Occipital lobe (tissue), 2 donors: Measurements from ENCODE around the gene CTNS. TPM values are rescaled to one million over a fixed set of nuclear protein-coding genes. Genes with fewer than 3 reads are reported as not detected.

Experiments
- DNase-seq: peaks from one replicate; lab custom pipeline; 2025; lab: John Stamatoyannopoulos, UW
- total RNA-seq: library from RNA; depleted of rRNA; stranded (reverse); fragments of >200 nt; gene quantifications from one replicate; pipeline ENCODE4 v1.2.3, GENCODE V29; 2014

The CTNS gene
- total RNA-seq = 7.0 TPM

- peak; percentile 98 for DNase-seq
Measured at GRCh38 chr17:3636154-3636907, at the start of gene CTNS, which contains the start of gene SHPK. Gene CTNS, plus strand, starts transcription at chr17:3636760. Its CDS starts 3,447 bp downstream, at chr17:3640207. Gene SHPK, minus strand, starts transcription at chr17:3636250. Its CDS starts 31 bp downstream, at chr17:3636219.

- no peak for DNase-seq
Measured at GRCh38 chr17:3589784-3590183, 46.8 kb upstream of the CTNS start.

DNA sequence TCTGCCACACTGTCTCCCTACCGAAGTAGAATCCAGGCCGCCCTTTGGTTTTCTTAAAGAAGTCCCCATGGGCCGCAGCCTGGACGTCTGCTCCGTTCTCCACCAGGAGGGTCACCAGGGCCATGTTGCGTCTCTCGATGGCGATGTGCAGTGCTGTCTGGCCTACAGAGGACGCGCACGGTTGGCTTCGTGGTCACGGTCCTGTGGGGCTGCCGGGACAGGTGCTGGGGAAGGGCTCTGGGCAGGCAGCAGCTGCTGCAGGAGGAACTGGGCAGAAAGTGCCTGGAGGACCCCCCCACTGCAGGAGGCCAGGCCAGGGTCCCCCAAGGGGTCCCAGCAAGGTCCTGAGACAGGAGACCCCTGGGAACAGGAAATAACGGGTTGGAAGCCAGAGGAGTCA lies 46.3 kb upstream of the CTNS start:
- DNase-seq = no peak

- DNase-seq = no peak
Measured at GRCh38 chr17:3590768-3591167, 45.8 kb upstream of the CTNS start.

GRCh38 chr17:3592216-3592860 lies 44.2 kb upstream of the CTNS start:
- DNase-seq = no peak

DNA sequence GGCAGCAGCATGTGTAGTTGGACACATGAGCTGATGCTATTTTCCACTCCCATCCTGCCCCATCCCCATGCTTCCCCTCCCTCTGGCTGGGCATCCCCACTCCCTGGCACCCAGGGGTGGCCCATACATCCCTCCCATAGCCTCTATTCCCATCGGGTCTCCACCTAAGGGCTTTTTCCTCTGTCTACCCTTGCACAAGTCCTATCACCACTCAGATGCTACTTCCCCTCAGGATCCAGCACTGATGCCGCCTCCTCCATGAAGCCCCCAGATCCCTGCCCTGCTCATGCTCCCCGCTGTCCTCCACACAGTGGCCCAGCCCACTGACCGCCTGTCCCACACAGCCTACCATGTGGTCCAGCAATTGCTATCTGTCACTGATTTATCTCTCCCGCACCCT lies 43.2 kb upstream of the CTNS start:
- no peak for DNase-seq

DNA sequence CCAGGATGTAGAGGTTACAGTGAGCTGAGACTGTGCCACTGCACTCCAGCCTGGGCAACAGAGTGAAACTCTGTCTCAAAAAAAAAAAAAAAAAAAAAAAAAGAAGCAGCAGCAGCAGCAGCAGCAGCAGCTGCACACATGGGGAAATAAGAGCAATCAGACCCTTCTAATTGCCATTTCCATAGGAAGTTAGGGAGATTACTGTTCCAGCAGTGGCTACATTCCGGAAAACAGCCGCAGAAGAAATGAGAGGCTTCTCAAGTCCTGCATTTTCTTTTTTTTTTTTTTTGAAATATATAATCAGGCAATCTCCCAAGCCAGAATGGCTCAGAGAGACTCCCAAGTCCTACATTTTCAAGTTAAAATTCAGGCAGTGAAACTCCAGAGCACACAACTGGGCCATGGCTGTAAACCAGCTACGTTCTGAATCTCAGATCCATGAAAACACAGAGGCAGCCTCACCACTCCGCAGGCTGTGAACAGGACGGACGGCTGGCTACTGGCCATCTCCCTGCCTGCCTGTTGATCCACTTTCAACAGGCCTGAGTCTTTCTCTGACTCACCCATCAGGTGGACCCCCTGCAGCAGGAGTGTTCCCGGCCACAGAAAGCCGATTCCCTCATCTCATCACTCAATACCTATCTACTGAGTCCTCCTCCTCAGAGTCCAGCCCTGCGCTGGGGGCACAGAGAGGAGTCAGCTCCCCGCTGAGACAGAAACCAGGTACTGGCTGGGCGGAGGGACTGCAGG lies 42.3 kb upstream of the CTNS start:
- peak; percentile 42 for DNase-seq

DNA sequence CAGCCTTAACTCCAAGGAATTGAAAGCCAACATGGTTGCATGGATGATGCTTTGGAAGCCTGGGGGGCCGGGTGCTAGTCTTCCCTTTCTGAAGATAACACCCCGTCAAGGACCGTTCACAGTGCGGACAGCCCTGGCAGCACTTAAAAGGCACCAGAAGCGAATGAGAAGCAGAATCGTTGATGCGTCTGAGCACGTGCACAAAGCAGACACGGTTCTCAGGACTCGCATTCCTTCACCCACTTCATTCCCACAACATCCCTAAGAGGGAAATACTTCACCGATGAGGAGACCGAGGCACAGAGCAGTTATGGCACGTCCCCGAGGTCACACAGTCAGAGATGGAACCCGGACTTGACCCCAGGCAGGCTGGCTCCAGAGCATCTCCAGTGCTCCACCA lies 41.6 kb upstream of the CTNS start:
- DNase-seq = no peak

DNA sequence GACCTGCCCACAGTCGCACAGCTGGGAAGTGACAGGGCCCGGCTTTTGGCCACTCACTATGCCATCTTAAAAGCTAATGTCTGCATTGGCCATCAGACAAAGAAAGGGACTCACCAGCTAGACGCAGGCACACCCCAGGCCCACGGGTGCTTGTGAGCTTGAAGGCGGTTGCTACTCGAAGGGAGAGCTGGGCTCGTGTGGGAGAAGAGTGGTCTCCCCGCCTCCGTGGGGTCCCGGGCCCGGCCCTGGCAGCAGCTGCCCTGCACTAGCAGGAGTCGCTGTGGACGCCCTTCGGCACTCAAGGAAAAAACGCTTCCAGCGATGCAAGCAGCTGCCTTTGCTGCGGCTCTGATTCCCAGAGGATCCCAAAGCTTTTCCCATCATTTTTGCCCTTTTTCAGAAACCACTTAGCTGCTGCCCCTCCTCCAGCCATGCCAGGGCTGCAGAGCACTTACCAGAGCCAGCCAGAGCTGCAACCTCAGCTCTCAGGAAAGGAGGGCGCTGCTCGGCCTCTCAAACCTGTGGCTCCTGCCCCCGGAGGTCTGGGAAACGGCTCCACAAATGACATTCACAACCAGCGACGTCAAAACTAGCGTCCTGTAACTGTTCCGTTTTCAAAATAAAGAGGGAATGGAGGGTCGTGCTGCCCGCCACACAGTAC lies 39.6 kb upstream of the CTNS start:
- no peak for DNase-seq

DNA sequence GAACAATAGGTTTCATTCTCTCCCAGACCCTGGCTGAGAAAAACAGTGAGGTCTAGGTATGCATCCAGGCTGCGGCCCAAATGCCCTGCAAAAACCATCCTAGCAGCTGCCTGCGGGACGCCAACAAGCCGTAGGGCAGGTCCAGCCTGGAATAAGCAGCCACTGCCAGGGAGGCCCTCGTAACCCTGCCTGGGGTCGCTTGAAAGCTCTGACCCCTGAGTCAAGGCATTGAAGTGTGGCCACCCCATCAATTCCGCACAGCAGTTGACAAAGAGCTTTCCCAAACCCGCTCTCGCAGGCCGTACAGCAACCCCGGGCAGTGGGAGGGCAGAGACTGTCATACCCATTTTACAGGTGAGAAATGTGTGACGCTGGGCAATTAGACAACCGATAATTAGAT lies 38.5 kb upstream of the CTNS start:
- no peak for DNase-seq

DNA sequence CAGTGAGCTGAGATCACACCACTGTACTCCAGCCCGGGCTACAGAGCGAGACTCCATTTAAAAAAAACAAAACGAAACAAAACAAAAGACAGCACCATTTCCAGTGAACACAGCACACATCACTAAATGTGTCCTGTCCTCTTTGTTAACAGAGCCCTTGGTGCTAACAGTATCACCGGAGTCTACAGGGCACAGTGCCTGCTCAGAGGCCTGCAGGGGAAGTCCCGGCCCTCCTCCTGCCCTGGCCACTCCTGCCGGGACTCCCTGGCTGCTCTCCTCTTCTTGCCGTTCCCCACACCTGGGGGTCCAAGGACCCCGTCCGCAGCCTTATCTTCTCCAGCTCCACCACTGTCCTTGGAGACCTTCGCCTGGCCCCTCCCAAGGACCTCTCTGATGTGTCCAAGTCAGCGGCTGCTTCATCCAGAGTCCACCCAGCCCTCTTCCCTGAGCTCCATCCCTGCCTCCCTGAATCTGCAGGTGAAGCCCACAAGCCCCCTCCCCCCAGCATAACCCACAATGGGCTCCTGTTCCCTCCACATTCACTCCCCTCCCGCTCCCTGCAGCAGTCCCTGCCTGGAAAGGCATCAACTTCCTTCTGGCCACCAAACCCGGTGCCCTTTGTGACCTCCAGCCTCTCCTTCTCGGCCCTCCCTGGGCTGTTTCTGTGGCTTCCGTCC lies 35.9 kb upstream of the CTNS start:
- no peak for DNase-seq

DNA sequence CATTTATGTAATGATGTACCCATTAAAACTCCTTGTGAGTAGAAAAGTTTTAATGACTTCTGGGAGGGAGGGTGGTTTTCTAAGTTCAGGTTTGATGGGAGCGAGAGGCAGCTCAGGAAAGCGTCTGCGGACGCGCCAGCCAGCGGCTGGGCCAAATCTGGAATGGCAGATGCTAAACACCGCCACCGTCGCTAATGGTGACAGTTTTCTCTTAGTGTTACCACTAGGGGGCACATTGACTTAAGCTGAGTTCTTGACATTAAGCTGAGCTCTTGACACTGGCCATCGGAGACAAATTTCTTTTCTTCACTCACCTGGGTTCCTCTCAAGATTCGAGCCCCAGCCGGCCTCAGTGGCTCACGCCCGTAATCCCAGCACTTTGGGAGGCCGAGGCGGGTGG lies 34.1 kb upstream of the CTNS start:
- no peak for DNase-seq

DNA sequence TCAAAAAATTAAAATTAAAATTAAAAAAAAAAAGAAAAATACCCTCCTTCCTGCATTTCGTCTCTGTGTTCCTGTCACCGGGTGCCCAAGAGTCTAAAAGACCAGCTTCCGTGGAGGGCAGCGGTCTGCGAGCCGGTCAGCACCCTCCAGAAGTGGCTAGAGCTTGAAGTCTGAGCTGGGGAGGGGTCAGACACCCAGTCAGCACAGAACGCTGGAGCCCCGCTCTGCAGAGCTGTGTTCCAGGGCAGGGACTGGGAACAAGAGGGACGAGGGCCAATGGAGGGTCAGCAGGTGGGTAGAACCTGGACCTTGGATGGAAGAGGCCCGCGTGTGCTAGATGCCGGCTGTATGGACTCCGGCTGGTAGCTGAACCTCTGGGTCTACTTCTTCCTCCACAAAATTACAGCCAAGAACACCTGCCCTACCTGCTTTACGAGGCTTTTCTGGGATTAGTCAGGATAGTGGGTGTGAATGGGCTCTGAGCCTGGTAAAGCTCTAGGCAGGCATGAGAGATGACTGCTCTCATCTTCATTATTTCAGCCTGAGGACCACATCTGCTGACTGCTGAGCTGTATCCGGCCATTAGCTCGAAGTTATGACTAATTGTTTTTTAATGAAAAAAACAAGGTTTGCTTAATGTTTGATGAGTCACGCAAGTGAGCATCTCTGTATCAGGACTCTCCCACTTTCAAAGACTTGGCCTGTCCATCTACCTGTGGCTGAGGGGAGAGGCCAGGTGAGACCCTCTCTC lies 33.3 kb upstream of the CTNS start:
- no peak for DNase-seq

DNA sequence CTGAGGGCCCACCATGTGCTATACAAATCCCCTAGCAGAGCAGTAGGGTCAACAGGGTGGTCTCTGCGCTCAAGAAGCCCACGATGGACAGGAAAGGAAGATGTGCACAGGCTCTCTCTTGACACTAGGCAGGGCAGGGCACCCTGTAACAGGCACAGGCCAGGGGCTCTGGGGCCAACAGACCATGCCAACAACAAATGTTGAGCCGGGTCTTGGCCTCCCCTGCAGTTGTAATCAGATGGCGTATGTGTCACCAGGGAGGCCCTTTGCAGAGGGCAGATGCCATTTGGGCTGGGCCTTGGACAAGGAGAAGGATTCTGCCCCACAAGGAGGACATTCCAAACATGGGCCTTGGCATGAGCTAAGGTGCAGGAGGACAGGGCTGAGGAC lies 32.7 kb upstream of the CTNS start:
- no peak for DNase-seq

DNA sequence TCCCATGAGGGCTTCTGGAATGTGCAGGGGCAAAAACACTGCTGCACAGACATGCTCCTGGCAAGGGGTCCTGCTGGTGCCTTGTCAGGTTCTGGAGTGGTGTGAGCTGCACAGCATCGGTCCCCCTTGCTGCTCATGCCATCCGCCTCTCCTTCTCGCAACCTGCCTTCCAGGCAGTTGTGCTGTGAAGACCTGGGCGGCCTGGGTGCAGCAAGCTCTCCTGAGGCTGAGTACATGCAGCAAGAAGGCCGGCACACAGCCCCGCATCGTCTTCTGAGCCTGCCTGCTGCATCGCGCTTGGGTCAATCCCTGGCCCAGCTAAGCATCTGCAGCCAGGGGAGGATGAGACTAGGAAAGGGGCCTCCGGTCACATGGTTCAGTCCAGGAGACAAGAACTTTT lies 26.9 kb upstream of the CTNS start:
- no peak for DNase-seq

- no peak for DNase-seq
Measured at GRCh38 chr17:3610523-3610922, 26.0 kb upstream of the CTNS start.

DNA sequence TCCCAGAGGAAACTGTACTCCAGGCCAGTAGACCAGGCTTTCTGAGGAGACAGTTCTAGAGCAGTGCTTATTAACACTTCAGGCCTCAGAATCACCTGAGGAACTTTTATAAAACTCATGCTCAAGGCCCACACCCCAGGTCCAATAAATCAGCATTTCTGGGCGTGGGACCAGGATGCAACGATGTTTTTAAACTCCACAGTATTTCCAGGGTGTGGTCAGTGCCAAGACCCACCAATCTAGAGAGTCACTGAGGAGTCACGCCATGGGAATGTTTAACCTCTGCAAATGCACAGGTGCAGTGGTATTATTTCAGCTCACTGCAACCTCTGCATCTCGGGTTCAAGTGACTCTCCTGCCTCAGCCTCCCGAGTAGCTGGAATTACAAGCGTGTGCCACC lies 23.4 kb upstream of the CTNS start:
- no peak for DNase-seq

GRCh38 chr17:3615160-3615870 lies 21.2 kb upstream of the CTNS start:
- DNase-seq = no peak

- DNase-seq = no peak
Measured at GRCh38 chr17:3621146-3621720, 15.3 kb upstream of the CTNS start.
